ENCODE measurements around the gene SPIN2A.

DNA sequence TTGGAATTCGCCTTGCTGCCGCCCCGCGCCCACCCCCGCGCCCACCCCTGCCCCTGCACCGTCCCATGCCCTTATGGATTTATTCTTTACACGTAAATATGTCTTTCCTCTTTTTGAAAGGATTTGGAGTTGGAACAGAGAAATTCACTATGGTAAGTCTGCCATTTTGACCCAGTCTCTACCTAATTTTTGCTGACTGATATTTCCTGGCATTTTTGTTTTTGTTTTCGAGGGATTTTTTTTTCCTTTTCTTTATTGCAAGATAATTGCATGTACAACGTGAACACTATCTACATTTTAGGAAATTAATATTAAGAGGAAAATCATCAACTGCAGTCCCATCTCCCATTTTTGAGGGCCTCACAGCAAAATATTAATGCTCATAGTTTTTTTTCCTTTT is 15.4 kb downstream of the SPIN2A start:
- TF ChIP-seq, protein P1, sequence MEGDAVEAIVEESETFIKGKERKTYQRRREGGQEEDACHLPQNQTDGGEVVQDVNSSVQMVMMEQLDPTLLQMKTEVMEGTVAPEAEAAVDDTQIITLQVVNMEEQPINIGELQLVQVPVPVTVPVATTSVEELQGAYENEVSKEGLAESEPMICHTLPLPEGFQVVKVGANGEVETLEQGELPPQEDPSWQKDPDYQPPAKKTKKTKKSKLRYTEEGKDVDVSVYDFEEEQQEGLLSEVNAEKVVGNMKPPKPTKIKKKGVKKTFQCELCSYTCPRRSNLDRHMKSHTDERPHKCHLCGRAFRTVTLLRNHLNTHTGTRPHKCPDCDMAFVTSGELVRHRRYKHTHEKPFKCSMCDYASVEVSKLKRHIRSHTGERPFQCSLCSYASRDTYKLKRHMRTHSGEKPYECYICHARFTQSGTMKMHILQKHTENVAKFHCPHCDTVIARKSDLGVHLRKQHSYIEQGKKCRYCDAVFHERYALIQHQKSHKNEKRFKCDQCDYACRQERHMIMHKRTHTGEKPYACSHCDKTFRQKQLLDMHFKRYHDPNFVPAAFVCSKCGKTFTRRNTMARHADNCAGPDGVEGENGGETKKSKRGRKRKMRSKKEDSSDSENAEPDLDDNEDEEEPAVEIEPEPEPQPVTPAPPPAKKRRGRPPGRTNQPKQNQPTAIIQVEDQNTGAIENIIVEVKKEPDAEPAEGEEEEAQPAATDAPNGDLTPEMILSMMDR (IDR thresholded peaks at IDR 0.05) = no peak
- TF ChIP-seq POLR2A (IDR thresholded peaks at IDR 0.05) (no peak), EP300 (IDR thresholded peaks at IDR 0.05) (no peak)
